ENCODE data around the gene PRELID3B. TPM values are rescaled to one million over a fixed set of nuclear protein-coding genes. Genes with fewer than 3 reads are reported as not detected.

Gene PRELID3B
- total RNA-seq, 6 experiments from 2014 or later, result 16.3 to 37.5 (median 23.3) TPM

GRCh38 chr20:58997141-58997770 is 45.3 kb downstream of the PRELID3B start:
- H3K9me3 ChIP-seq, result no peaks in the 10 kb centered on the region
- TF ChIP-seq POLR2A (IDR thresholded peaks at IDR 0.05), result no peak
- TF ChIP-seq CTCF (IDR thresholded peaks at IDR 0.05), result no peak
- 93% methylated on average over 22 of the region's 24 CpGs for WGBS (ENCODE audit: insufficient coverage, low coverage, low lambda C conversion rate, missing lambda C conversion rate)
- ATAC-seq (no peak), DNase-seq (no peak)
- H3K4me1 ChIP-seq, result peaks cover 0 to 39% (median 15%) of the 10 kb centered on the region in 4 donors
- no peak overlapping the region for H3K4me3 ChIP-seq
- intact Hi-C loops (cut with DNase I), result no loop called here
- H3K27ac ChIP-seq, result peak overlapping the region in 1 of 3 donors; percentile 87
- peaks cover 0 to 82% (median 26%) of the 10 kb centered on the region in 4 donors for H3K36me3 ChIP-seq
- no peaks in the 10 kb centered on the region for H3K27me3 ChIP-seq

- Histone ChIP-seq H3K4me1 (peaks cover 0 to 47% (median 15%) of the 10 kb centered on the region in 4 donors), H3K27ac (peak overlapping the region; percentile 71 to 89 (median 87)), H3K4me3 (no peak overlapping the region), H3K9me3 (no peaks in the 10 kb centered on the region), H3K36me3 (peaks cover 0 to 76% (median 22%) of the 10 kb centered on the region in 4 donors), H3K27me3 (no peaks in the 10 kb centered on the region)
- ATAC-seq, result no peak
- DNase-seq, result no peak
- intact Hi-C loops (cut with DNase I), result no loop called here
- TF ChIP-seq POLR2A (IDR thresholded peaks at IDR 0.05), result no peak
- no peak for TF ChIP-seq CTCF (IDR thresholded peaks at IDR 0.05)
- 64% methylated on average over 2 of the region's 12 CpGs for WGBS (ENCODE audit: insufficient coverage, low coverage, low lambda C conversion rate, missing lambda C conversion rate)
These were observed 46.4 kb downstream of the PRELID3B start for GRCh38 chr20:58996226-58996611.

- no peak for DNase-seq
- intact Hi-C loops (cut with DNase I), result no loop called here
- peaks cover 0 to 51% (median 15%) of the 10 kb centered on the region in 4 donors for H3K4me1 ChIP-seq
- H3K36me3 ChIP-seq, result peaks cover 0 to 76% (median 23%) of the 10 kb centered on the region in 4 donors
- peak overlapping the region; percentile 71 to 89 (median 87) for H3K27ac ChIP-seq
- ATAC-seq, result peak; percentile 69 to 80 (median 73)
- 42% methylated on average over 15 of the region's 18 CpGs for WGBS (ENCODE audit: insufficient coverage, low coverage, low lambda C conversion rate, missing lambda C conversion rate)
- no peak overlapping the region for H3K4me3 ChIP-seq
- no peaks in the 10 kb centered on the region for H3K9me3 ChIP-seq
- H3K27me3 ChIP-seq, result no peaks in the 10 kb centered on the region
- TF ChIP-seq POLR2A (IDR thresholded peaks at IDR 0.05) (no peak), CTCF (IDR thresholded peaks at IDR 0.05) (no peak)
These were observed 46.9 kb downstream of the PRELID3B start for GRCh38 chr20:58995461-58996225.

GRCh38 chr20:58994390-58995159 is 48.0 kb downstream of the PRELID3B start:
- no peaks in the 10 kb centered on the region for H3K27me3 ChIP-seq
- H3K4me1 ChIP-seq, result peaks cover 0 to 51% (median 15%) of the 10 kb centered on the region in 4 donors
- H3K9me3 ChIP-seq, result no peaks in the 10 kb centered on the region
- intact Hi-C loops (cut with DNase I), result no loop called here
- peaks cover 0 to 81% (median 25%) of the 10 kb centered on the region in 4 donors for H3K36me3 ChIP-seq
- DNase-seq (peak in 1 of 3 donors; percentile 43), ATAC-seq (no peak)
- WGBS (ENCODE audit: insufficient coverage, low coverage, low lambda C conversion rate, missing lambda C conversion rate), result 83% methylated on average over 16 of the region's 17 CpGs
- H3K4me3 ChIP-seq, result no peak overlapping the region
- TF ChIP-seq POLR2A (IDR thresholded peaks at IDR 0.05), result no peak
- no peak for TF ChIP-seq CTCF (IDR thresholded peaks at IDR 0.05)
- H3K27ac ChIP-seq, result peak overlapping the region; percentile 41 to 87 (median 84)

Measured in right lobe of liver (tissue), 6 donors.